Endothelial cell of umbilical vein (primary cell): Measurements from ENCODE around the gene CHN2. TPM values are rescaled to one million over a fixed set of nuclear protein-coding genes. Genes with fewer than 3 reads are reported as not detected.

ENCODE experiments used
- BruUV-seq: library from RNA; stranded (reverse); fragments of 400-500 nt; replicated peaks from 2 replicates; lab custom pipeline; 2021; lab: Mats Ljungman, UMichigan
- CTCF ChIA-PET: fragments of 300-600, 350-600 bp; sonication (Branson Sonifier 250); formaldehyde crosslinking; loops from one replicate; lab custom pipeline; 2021; ENCODE audit warnings: antibody characterized with exemption, inconsistent platforms; lab: Charles Lee
- POLR2A ChIA-PET: fragments of 300-600, 350-600 bp; sonication (Branson Sonifier 250); formaldehyde crosslinking; loops from one replicate; lab custom pipeline; 2021; ENCODE audit warnings: antibody characterized with exemption, inconsistent platforms; lab: Charles Lee
- DNase-seq: peaks from one replicate; pipeline ENCODE4 v3.0.0-alpha.2; 2011; ENCODE audit warnings: low read depth, low spot score
- FAIRE-seq: peaks from 2 replicates; lab custom pipeline; 2011; peaks lifted over from hg19 to GRCh38; lab: Jason Lieb, UNC
- H2AFZ ChIP-seq: 2 replicates; pipeline ENCODE4 v1.6.0; 2012; ENCODE audit warnings: low read depth, low read length, control low read depth, inconsistent platforms
- H3K27ac ChIP-seq: 2 replicates; pipeline ENCODE4 v1.5.1; 2011; ENCODE audit warnings: low read depth, mild to moderate bottlenecking, control low read depth, low read length, moderate library complexity; ENCODE audit not compliant: insufficient read depth
- H3K27me3 ChIP-seq, 2 experiments: 2 replicates each; pipeline versions ENCODE4 v1.6.0 to v1.6.1; 2011; ENCODE audit warnings: low read length in 2 of 2, mixed read lengths in 1 of 2; ENCODE audit not compliant: control insufficient read depth in 2 of 2, insufficient read depth in 2 of 2
- H3K36me3 ChIP-seq, 2 experiments: 2 replicates in 1 of 2; 3 replicates in 1 of 2; pipeline ENCODE4 v1.5.1; 2011; ENCODE audit warnings: low read length in 2 of 2, mild to moderate bottlenecking in 1 of 2, moderate library complexity in 1 of 2; ENCODE audit not compliant: control insufficient read depth in 2 of 2, insufficient read depth in 2 of 2; ENCODE audit errors: extremely low read depth in 1 of 2
- H3K4me1 ChIP-seq: 3 replicates; pipeline ENCODE4 v1.5.1; 2011; ENCODE audit warnings: mild to moderate bottlenecking, low read length; ENCODE audit not compliant: control insufficient read depth, insufficient read depth; ENCODE audit errors: extremely low read depth
- H3K4me2 ChIP-seq: 2 replicates; pipeline ENCODE4 v1.6.1; 2011; ENCODE audit warnings: low read length, control low read depth, mixed read lengths; ENCODE audit not compliant: insufficient read depth
- H3K4me3 ChIP-seq, 3 experiments: fragments of 200-600 bp in 1 of 3; sonication (generic), shearing (Covaris generic) in 1 of 3; replicated peaks in 1 of 3; 2 replicates each; pipeline ENCODE4 v1.5.1; 2011 to 2016; ENCODE audit warnings: control low read depth in 3 of 3, low read length in 3 of 3, mild to moderate bottlenecking in 2 of 3, inconsistent platforms in 1 of 3, low read depth in 1 of 3, moderate library complexity in 1 of 3; ENCODE audit not compliant: insufficient read depth in 1 of 3
- H3K79me2 ChIP-seq: 2 replicates; pipeline ENCODE4 v1.6.0; 2012; ENCODE audit warnings: low read length, inconsistent platforms; ENCODE audit not compliant: control insufficient read depth, insufficient read depth
- H3K9ac ChIP-seq: replicated peaks from 2 replicates; pipeline ENCODE3; 2011; ENCODE audit warnings: low read length, control low read depth; ENCODE audit not compliant: insufficient read depth; ENCODE audit errors: extremely low read depth
- H3K9me1 ChIP-seq: replicated peaks from 3 replicates; pipeline ENCODE4 v1.6.0; 2011; ENCODE audit warnings: mild to moderate bottlenecking, low read length; ENCODE audit not compliant: control insufficient read depth, insufficient read depth; ENCODE audit errors: extremely low read depth
- H3K9me3 ChIP-seq: replicated peaks from 2 replicates; pipeline ENCODE4 v1.5.1; 2012; ENCODE audit warnings: low read length, inconsistent platforms; ENCODE audit not compliant: control insufficient read depth, insufficient read depth
- H4K20me1 ChIP-seq: replicated peaks from 2 replicates; pipeline ENCODE3; 2011; ENCODE audit warnings: mild to moderate bottlenecking, low read length; ENCODE audit not compliant: control insufficient read depth, insufficient read depth; ENCODE audit errors: extremely low read depth
- CTCF ChIP-seq, 2 donors: IDR thresholded peaks; 1 replicate in 1 of 2; 2 replicates in 1 of 2; pipeline ENCODE4 v1.5.1; 2011; ENCODE audit warnings: low read length in 2 of 2, mild to moderate bottlenecking in 2 of 2, moderate library complexity in 2 of 2, control low read depth in 1 of 2, inconsistent platforms in 1 of 2, low read depth in 1 of 2; ENCODE audit not compliant: insufficient read depth in 1 of 2; ENCODE audit errors: extremely low read depth in 1 of 2
- EZH2 ChIP-seq: IDR thresholded peaks from 2 replicates; pipeline ENCODE4 v1.6.1; 2012; ENCODE audit warnings: borderline replicate concordance, low read depth, mild to moderate bottlenecking, moderate library complexity, low read length, inconsistent platforms; ENCODE audit not compliant: severe bottlenecking
- FOS ChIP-seq: IDR thresholded peaks from 2 replicates; pipeline ENCODE4 v1.6.1; 2011; ENCODE audit warnings: mild to moderate bottlenecking, low read length, moderate library complexity, borderline replicate concordance; ENCODE audit not compliant: insufficient read depth
- GATA2 ChIP-seq: IDR thresholded peaks from 2 replicates; pipeline ENCODE4 v1.7.0; 2011; ENCODE audit warnings: low read depth, mild to moderate bottlenecking, moderate library complexity, mixed read lengths, low read length; ENCODE audit not compliant: insufficient read length, insufficient read depth
- JUN ChIP-seq: IDR thresholded peaks from 2 replicates; pipeline ENCODE4 v1.6.1; 2011; ENCODE audit warnings: borderline replicate concordance, low read depth; ENCODE audit not compliant: insufficient read length, insufficient read depth
- MYC ChIP-seq: IDR thresholded peaks from one replicate; pipeline ENCODE4 v1.6.1; 2011; ENCODE audit warnings: mild to moderate bottlenecking, low read depth, low read length
- POLR2A ChIP-seq: IDR thresholded peaks from 2 replicates; pipeline ENCODE4 v1.6.1; 2012; ENCODE audit warnings: low read depth, mild to moderate bottlenecking, control low read depth, low read length
- POLR2AphosphoS5 ChIP-seq: IDR thresholded peaks from 2 replicates; pipeline ENCODE4 v1.6.1; 2012; ENCODE audit warnings: low read depth, mild to moderate bottlenecking, control low read depth, low read length, moderate library complexity; ENCODE audit not compliant: insufficient read depth
- dilution Hi-C: fragments of 300-500 bp; cut with MboI; formaldehyde crosslinking; loops from one replicate; pipeline ENCODE4 v1.15.0; 2019; ENCODE audit warnings: low sequenced_read_pairs; ENCODE audit not compliant: extremely low pct_ligation_motif_present
- intact Hi-C: fragments of 100-400 bp; cut with micrococcal nuclease; formaldehyde crosslinking; loops from one replicate; pipeline ENCODE4 v1.10.0; 2022
- polyA plus RNA-seq, 4 experiments: library from polyadenylated mRNA; depleted of rRNA in 3 of 4; stranded (reverse) in 3 of 4; unstranded in 1 of 4; fragments of >200 nt; gene quantifications; 2 replicates each; pipeline versions ENCODE4 v1.2.1 to v1.2.3, GENCODE V29; 2011 to 2012; ENCODE audit warnings: missing spikeins in 1 of 4
- total RNA-seq: library from RNA; stranded (reverse); gene quantifications from 2 replicates; pipeline ENCODE4 v1.2.3, GENCODE V29; 2021
- TF ChIP-seq, protein P1 (sequence below): IDR thresholded peaks from 2 replicates; pipeline ENCODE4 v1.6.1; 2011; ENCODE audit not compliant: insufficient read depth, insufficient read length

Gene CHN2
- total and polyA plus RNA-seq, 2 donors (not counting 3 experiments of a cell fraction or from before 2014, with no cell fraction given), result 1.4 to 5.0 TPM

DNA sequence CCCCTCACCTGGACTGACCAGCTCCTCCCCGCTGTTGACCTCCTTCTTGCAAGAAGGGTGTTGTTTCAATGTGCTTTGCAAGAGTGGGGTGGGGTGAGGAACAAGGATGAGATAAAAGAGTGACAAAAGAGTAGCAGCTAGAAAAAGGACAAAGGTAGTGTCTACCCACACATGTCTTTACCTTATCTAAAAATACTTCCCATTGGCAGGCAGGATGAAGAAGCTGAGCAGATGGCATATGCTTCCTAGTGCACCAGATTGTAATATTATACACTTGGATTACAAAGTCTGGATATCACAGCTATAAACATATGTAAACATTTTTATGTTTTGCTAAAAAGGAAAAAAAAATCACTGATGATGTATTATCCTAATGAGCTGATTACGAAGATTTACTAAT is 34.5 kb downstream of the CHN2 start:
- Histone ChIP-seq H3K4me3 (no peak overlapping the region), H3K9me1 (no peaks in the 10 kb centered on the region), H3K4me1 (peaks cover 11% of the 10 kb centered on the region), H2AFZ (no peak overlapping the region), H4K20me1 (no peaks in the 10 kb centered on the region), H3K4me2 (no peak overlapping the region), H3K79me2 (no peaks in the 10 kb centered on the region), H3K9ac (no peak overlapping the region), H3K36me3 (no peaks in the 10 kb centered on the region), H3K27ac (no peak overlapping the region), H3K9me3 (no peaks in the 10 kb centered on the region), H3K27me3 (no peaks in the 10 kb centered on the region)
- dilution Hi-C loops, result no loop called here
- ChIA-PET POLR2A (no interaction called here), CTCF (interaction anchor here (1.2 to 1.7 kb wide), 4 partner anchors 9 to 307 kb away, joined by 3 to 7 read pairs (median 5); no protein-coding TSS in a partner anchor)
- FAIRE-seq (no peak), DNase-seq (no peak)
- BruUV-seq, result no TSS peak
- intact Hi-C loops, result no loop called here
- TF ChIP-seq JUN, result no peak
- TF ChIP-seq POLR2A, result no peak
- no peak for TF ChIP-seq EZH2

- Histone ChIP-seq H3K4me1 (peaks cover 7% of the 10 kb centered on the region), H3K27ac (no peak overlapping the region), H3K27me3 (no peaks in the 10 kb centered on the region), H3K4me2 (no peak overlapping the region), H3K9me1 (no peaks in the 10 kb centered on the region), H3K79me2 (no peaks in the 10 kb centered on the region), H3K9ac (no peak overlapping the region), H3K4me3 (no peak overlapping the region), H2AFZ (no peak overlapping the region), H3K9me3 (no peaks in the 10 kb centered on the region), H4K20me1 (no peaks in the 10 kb centered on the region), H3K36me3 (no peaks in the 10 kb centered on the region)
- DNase-seq (no peak), FAIRE-seq (no peak)
- no peak for TF ChIP-seq GATA2
- no peak for TF ChIP-seq MYC
- TF ChIP-seq POLR2A, result no peak
- TF ChIP-seq JUN, result no peak
- no peak for TF ChIP-seq POLR2AphosphoS5
- TF ChIP-seq CTCF (IDR thresholded peaks at IDR 0.05; ENCODE audit: extremely low read depth in 1 of 2, insufficient read depth in 1 of 2, low read depth in 1 of 2, low read length in 2 of 2), result no peak
- TF ChIP-seq, protein P1, sequence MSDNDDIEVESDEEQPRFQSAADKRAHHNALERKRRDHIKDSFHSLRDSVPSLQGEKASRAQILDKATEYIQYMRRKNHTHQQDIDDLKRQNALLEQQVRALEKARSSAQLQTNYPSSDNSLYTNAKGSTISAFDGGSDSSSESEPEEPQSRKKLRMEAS, result no peak
- TF ChIP-seq FOS, result no peak
- no peak for TF ChIP-seq EZH2
- CTCF ChIA-PET, result interaction anchor here (1.7 kb wide), 2 partner anchors 10 to 40 kb away, joined by 6 to 7 read pairs; no protein-coding TSS in a partner anchor
- BruUV-seq, result no TSS peak
- intact Hi-C loops, result no loop called here
- dilution Hi-C loops, result no loop called here
- POLR2A ChIA-PET, result no interaction called here
Observed at GRCh38 chr7:29229946-29230345, 35.4 kb downstream of the CHN2 start.
